ENCODE results near the gene GAN.

GAN gene

DNA sequence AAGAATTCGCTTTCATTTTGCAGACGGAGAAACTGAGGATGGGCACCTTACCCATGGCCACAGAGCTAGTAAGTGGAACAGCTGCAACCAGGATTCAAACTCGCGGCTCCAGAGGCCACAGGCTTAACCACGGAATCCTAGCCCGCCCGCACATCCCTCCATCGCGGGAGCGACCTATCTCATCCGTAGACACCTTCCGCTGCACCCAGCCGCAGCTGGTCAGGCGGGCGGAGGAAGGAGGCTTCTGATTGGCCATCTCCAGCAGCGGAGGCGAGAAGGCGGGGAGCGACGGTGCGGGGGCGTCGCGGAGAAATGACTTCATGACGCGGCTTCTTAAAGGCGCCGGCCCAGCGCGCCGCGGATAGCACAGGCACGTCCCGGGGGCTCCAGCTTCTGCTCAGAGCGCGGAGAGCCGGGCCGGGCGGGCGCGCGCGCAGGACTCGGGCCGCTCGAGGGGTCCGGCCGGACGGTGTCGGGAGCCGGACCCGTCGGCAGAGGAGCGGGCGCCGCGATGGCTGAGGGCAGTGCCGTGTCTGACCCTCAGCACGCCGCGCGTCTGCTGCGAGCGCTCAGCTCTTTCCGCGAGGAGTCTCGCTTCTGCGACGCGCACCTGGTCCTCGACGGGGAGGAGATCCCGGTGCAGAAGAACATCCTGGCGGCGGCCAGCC is at the start of gene GAN (continued):
- TF ChIP-seq, protein P1, sequence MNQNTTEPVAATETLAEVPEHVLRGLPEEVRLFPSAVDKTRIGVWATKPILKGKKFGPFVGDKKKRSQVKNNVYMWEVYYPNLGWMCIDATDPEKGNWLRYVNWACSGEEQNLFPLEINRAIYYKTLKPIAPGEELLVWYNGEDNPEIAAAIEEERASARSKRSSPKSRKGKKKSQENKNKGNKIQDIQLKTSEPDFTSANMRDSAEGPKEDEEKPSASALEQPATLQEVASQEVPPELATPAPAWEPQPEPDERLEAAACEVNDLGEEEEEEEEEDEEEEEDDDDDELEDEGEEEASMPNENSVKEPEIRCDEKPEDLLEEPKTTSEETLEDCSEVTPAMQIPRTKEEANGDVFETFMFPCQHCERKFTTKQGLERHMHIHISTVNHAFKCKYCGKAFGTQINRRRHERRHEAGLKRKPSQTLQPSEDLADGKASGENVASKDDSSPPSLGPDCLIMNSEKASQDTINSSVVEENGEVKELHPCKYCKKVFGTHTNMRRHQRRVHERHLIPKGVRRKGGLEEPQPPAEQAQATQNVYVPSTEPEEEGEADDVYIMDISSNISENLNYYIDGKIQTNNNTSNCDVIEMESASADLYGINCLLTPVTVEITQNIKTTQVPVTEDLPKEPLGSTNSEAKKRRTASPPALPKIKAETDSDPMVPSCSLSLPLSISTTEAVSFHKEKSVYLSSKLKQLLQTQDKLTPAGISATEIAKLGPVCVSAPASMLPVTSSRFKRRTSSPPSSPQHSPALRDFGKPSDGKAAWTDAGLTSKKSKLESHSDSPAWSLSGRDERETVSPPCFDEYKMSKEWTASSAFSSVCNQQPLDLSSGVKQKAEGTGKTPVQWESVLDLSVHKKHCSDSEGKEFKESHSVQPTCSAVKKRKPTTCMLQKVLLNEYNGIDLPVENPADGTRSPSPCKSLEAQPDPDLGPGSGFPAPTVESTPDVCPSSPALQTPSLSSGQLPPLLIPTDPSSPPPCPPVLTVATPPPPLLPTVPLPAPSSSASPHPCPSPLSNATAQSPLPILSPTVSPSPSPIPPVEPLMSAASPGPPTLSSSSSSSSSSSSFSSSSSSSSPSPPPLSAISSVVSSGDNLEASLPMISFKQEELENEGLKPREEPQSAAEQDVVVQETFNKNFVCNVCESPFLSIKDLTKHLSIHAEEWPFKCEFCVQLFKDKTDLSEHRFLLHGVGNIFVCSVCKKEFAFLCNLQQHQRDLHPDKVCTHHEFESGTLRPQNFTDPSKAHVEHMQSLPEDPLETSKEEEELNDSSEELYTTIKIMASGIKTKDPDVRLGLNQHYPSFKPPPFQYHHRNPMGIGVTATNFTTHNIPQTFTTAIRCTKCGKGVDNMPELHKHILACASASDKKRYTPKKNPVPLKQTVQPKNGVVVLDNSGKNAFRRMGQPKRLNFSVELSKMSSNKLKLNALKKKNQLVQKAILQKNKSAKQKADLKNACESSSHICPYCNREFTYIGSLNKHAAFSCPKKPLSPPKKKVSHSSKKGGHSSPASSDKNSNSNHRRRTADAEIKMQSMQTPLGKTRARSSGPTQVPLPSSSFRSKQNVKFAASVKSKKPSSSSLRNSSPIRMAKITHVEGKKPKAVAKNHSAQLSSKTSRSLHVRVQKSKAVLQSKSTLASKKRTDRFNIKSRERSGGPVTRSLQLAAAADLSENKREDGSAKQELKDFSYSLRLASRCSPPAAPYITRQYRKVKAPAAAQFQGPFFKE (tag by site-specific recombination; IDR thresholded peaks at IDR 0.05; ENCODE audit: borderline replicate concordance): no peak
- TF ChIP-seq ZNF19 (tag by site-specific recombination; IDR thresholded peaks at IDR 0.05; ENCODE audit: low read depth) (no peak), KLF10 (tag by site-specific recombination; IDR thresholded peaks at IDR 0.05) (no peak), ZNF350 (tag by site-specific recombination; IDR thresholded peaks at IDR 0.05) (no peak), FEZF1 (tag by site-specific recombination; IDR thresholded peaks at IDR 0.05) (no peak), ZNF2 (tag by site-specific recombination; IDR thresholded peaks at IDR 0.05) (peak; percentile 38; the same call in 1 of the 2 replicates), ZNF600 (tag by site-specific recombination; IDR thresholded peaks at IDR 0.05) (no peak), ZNF114 (tag by site-specific recombination; IDR thresholded peaks at IDR 0.05) (no peak), WT1 (tag by site-specific recombination; IDR thresholded peaks at IDR 0.05) (no peak), ZNF184 (tag by site-specific recombination; IDR thresholded peaks at IDR 0.05) (no peak), ZNF596 (tag by site-specific recombination; IDR thresholded peaks at IDR 0.05) (no peak), ZNF221 (tag by site-specific recombination; IDR thresholded peaks at IDR 0.05; ENCODE audit: borderline replicate concordance) (no peak), ZNF830 (tag by site-specific recombination; IDR thresholded peaks at IDR 0.05; ENCODE audit: low read depth) (no peak), ZNF558 (tag by site-specific recombination; IDR thresholded peaks at IDR 0.05) (no peak), ZNF266 (tag by site-specific recombination; IDR thresholded peaks at IDR 0.05; ENCODE audit: low read depth) (no peak), ZBTB20 (tag by site-specific recombination; IDR thresholded peaks at IDR 0.05) (peak; percentile 30; the same call in 1 of the 2 replicates), ZNF10 (tag by site-specific recombination; IDR thresholded peaks at IDR 0.05) (no peak), ZNF335 (tag by site-specific recombination; conservative IDR thresholded peaks at IDR 0.05) (peak; percentile 79), ZNF223 (tag by site-specific recombination; IDR thresholded peaks at IDR 0.05) (peak; percentile 81; the same call in 1 of the 2 replicates), KLF7 (tag by site-specific recombination; IDR thresholded peaks at IDR 0.05; ENCODE audit: borderline replicate concordance) (no peak; the same call in 1 of the 2 replicates), ZNF776 (tag by site-specific recombination; IDR thresholded peaks at IDR 0.05; ENCODE audit: borderline replicate concordance) (no peak), GLI2 (tag by site-specific recombination; IDR thresholded peaks at IDR 0.05; ENCODE audit: borderline replicate concordance, low read depth) (no peak), ZNF747 (tag by site-specific recombination; IDR thresholded peaks at IDR 0.05) (no peak), GLIS1 (tag by site-specific recombination; IDR thresholded peaks at IDR 0.05) (peak; percentile 16; the same call in 1 of the 2 replicates), MZF1 (tag by site-specific recombination; IDR thresholded peaks at IDR 0.05; ENCODE audit: borderline replicate concordance) (no peak), ZNF843 (tag by site-specific recombination; IDR thresholded peaks at IDR 0.05) (no peak)
- TF ChIP-seq, protein P2, sequence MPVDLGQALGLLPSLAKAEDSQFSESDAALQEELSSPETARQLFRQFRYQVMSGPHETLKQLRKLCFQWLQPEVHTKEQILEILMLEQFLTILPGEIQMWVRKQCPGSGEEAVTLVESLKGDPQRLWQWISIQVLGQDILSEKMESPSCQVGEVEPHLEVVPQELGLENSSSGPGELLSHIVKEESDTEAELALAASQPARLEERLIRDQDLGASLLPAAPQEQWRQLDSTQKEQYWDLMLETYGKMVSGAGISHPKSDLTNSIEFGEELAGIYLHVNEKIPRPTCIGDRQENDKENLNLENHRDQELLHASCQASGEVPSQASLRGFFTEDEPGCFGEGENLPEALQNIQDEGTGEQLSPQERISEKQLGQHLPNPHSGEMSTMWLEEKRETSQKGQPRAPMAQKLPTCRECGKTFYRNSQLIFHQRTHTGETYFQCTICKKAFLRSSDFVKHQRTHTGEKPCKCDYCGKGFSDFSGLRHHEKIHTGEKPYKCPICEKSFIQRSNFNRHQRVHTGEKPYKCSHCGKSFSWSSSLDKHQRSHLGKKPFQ (tag by site-specific recombination; IDR thresholded peaks at IDR 0.05): no peak
- TF ChIP-seq, protein P3, sequence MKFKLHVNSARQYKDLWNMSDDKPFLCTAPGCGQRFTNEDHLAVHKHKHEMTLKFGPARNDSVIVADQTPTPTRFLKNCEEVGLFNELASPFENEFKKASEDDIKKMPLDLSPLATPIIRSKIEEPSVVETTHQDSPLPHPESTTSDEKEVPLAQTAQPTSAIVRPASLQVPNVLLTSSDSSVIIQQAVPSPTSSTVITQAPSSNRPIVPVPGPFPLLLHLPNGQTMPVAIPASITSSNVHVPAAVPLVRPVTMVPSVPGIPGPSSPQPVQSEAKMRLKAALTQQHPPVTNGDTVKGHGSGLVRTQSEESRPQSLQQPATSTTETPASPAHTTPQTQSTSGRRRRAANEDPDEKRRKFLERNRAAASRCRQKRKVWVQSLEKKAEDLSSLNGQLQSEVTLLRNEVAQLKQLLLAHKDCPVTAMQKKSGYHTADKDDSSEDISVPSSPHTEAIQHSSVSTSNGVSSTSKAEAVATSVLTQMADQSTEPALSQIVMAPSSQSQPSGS (tag by site-specific recombination; IDR thresholded peaks at IDR 0.05; ENCODE audit: low read depth): 0 out of 2 replicates have a peak, but pooled peaks have one; percentile 8
- TF ChIP-seq, protein P4, sequence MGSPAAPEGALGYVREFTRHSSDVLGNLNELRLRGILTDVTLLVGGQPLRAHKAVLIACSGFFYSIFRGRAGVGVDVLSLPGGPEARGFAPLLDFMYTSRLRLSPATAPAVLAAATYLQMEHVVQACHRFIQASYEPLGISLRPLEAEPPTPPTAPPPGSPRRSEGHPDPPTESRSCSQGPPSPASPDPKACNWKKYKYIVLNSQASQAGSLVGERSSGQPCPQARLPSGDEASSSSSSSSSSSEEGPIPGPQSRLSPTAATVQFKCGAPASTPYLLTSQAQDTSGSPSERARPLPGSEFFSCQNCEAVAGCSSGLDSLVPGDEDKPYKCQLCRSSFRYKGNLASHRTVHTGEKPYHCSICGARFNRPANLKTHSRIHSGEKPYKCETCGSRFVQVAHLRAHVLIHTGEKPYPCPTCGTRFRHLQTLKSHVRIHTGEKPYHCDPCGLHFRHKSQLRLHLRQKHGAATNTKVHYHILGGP (tag by site-specific recombination; IDR thresholded peaks at IDR 0.05): no peak
- TF ChIP-seq, protein P5, sequence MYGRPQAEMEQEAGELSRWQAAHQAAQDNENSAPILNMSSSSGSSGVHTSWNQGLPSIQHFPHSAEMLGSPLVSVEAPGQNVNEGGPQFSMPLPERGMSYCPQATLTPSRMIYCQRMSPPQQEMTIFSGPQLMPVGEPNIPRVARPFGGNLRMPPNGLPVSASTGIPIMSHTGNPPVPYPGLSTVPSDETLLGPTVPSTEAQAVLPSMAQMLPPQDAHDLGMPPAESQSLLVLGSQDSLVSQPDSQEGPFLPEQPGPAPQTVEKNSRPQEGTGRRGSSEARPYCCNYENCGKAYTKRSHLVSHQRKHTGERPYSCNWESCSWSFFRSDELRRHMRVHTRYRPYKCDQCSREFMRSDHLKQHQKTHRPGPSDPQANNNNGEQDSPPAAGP (tag by site-specific recombination; IDR thresholded peaks at IDR 0.05): 0 out of 2 replicates have a peak, but pooled peaks have one; percentile 16
